Endothelial cell of umbilical vein (primary cell): ENCODE measurements around the gene STK32C. TPM values are rescaled to one million over a fixed set of nuclear protein-coding genes. Genes with fewer than 3 reads are reported as not detected.

Experiments
- BruUV-seq: library from RNA; stranded (reverse); fragments of 400-500 nt; replicated peaks from 2 replicates; lab custom pipeline; 2021; lab: Mats Ljungman, UMichigan
- CTCF ChIA-PET: fragments of 300-600, 350-600 bp; sonication (Branson Sonifier 250); formaldehyde crosslinking; loops from one replicate; lab custom pipeline; 2021; ENCODE audit warnings: antibody characterized with exemption, inconsistent platforms; lab: Charles Lee
- POLR2A ChIA-PET: fragments of 300-600, 350-600 bp; sonication (Branson Sonifier 250); formaldehyde crosslinking; loops from one replicate; lab custom pipeline; 2021; ENCODE audit warnings: antibody characterized with exemption, inconsistent platforms; lab: Charles Lee
- DNase-seq: peaks from one replicate; pipeline ENCODE4 v3.0.0-alpha.2; 2011; ENCODE audit warnings: low read depth, low spot score
- FAIRE-seq: peaks from 2 replicates; lab custom pipeline; 2011; peaks lifted over from hg19 to GRCh38; lab: Jason Lieb, UNC
- H2AFZ ChIP-seq: 2 replicates; pipeline ENCODE4 v1.6.0; 2012; ENCODE audit warnings: low read depth, low read length, control low read depth, inconsistent platforms
- H3K27ac ChIP-seq: 2 replicates; pipeline ENCODE4 v1.5.1; 2011; ENCODE audit warnings: low read depth, mild to moderate bottlenecking, control low read depth, low read length, moderate library complexity; ENCODE audit not compliant: insufficient read depth
- H3K27me3 ChIP-seq, 2 experiments: 2 replicates each; pipeline versions ENCODE4 v1.6.0 to v1.6.1; 2011; ENCODE audit warnings: low read length in 2 of 2, mixed read lengths in 1 of 2; ENCODE audit not compliant: control insufficient read depth in 2 of 2, insufficient read depth in 2 of 2
- H3K36me3 ChIP-seq, 2 experiments: 2 replicates in 1 of 2; 3 replicates in 1 of 2; pipeline ENCODE4 v1.5.1; 2011; ENCODE audit warnings: low read length in 2 of 2, mild to moderate bottlenecking in 1 of 2, moderate library complexity in 1 of 2; ENCODE audit not compliant: control insufficient read depth in 2 of 2, insufficient read depth in 2 of 2; ENCODE audit errors: extremely low read depth in 1 of 2
- H3K4me1 ChIP-seq: 3 replicates; pipeline ENCODE4 v1.5.1; 2011; ENCODE audit warnings: mild to moderate bottlenecking, low read length; ENCODE audit not compliant: control insufficient read depth, insufficient read depth; ENCODE audit errors: extremely low read depth
- H3K4me2 ChIP-seq: 2 replicates; pipeline ENCODE4 v1.6.1; 2011; ENCODE audit warnings: low read length, control low read depth, mixed read lengths; ENCODE audit not compliant: insufficient read depth
- H3K4me3 ChIP-seq, 3 experiments: fragments of 200-600 bp in 1 of 3; sonication (generic), shearing (Covaris generic) in 1 of 3; replicated peaks in 1 of 3; 2 replicates each; pipeline ENCODE4 v1.5.1; 2011 to 2016; ENCODE audit warnings: control low read depth in 3 of 3, low read length in 3 of 3, mild to moderate bottlenecking in 2 of 3, inconsistent platforms in 1 of 3, low read depth in 1 of 3, moderate library complexity in 1 of 3; ENCODE audit not compliant: insufficient read depth in 1 of 3
- H3K79me2 ChIP-seq: 2 replicates; pipeline ENCODE4 v1.6.0; 2012; ENCODE audit warnings: low read length, inconsistent platforms; ENCODE audit not compliant: control insufficient read depth, insufficient read depth
- H3K9ac ChIP-seq: replicated peaks from 2 replicates; pipeline ENCODE3; 2011; ENCODE audit warnings: low read length, control low read depth; ENCODE audit not compliant: insufficient read depth; ENCODE audit errors: extremely low read depth
- H3K9me1 ChIP-seq: replicated peaks from 3 replicates; pipeline ENCODE4 v1.6.0; 2011; ENCODE audit warnings: mild to moderate bottlenecking, low read length; ENCODE audit not compliant: control insufficient read depth, insufficient read depth; ENCODE audit errors: extremely low read depth
- H3K9me3 ChIP-seq: replicated peaks from 2 replicates; pipeline ENCODE4 v1.5.1; 2012; ENCODE audit warnings: low read length, inconsistent platforms; ENCODE audit not compliant: control insufficient read depth, insufficient read depth
- H4K20me1 ChIP-seq: replicated peaks from 2 replicates; pipeline ENCODE3; 2011; ENCODE audit warnings: mild to moderate bottlenecking, low read length; ENCODE audit not compliant: control insufficient read depth, insufficient read depth; ENCODE audit errors: extremely low read depth
- CTCF ChIP-seq, 2 donors: IDR thresholded peaks; 1 replicate in 1 of 2; 2 replicates in 1 of 2; pipeline ENCODE4 v1.5.1; 2011; ENCODE audit warnings: low read length in 2 of 2, mild to moderate bottlenecking in 2 of 2, moderate library complexity in 2 of 2, control low read depth in 1 of 2, inconsistent platforms in 1 of 2, low read depth in 1 of 2; ENCODE audit not compliant: insufficient read depth in 1 of 2; ENCODE audit errors: extremely low read depth in 1 of 2
- EZH2 ChIP-seq: IDR thresholded peaks from 2 replicates; pipeline ENCODE4 v1.6.1; 2012; ENCODE audit warnings: borderline replicate concordance, low read depth, mild to moderate bottlenecking, moderate library complexity, low read length, inconsistent platforms; ENCODE audit not compliant: severe bottlenecking
- FOS ChIP-seq: IDR thresholded peaks from 2 replicates; pipeline ENCODE4 v1.6.1; 2011; ENCODE audit warnings: mild to moderate bottlenecking, low read length, moderate library complexity, borderline replicate concordance; ENCODE audit not compliant: insufficient read depth
- GATA2 ChIP-seq: IDR thresholded peaks from 2 replicates; pipeline ENCODE4 v1.7.0; 2011; ENCODE audit warnings: low read depth, mild to moderate bottlenecking, moderate library complexity, mixed read lengths, low read length; ENCODE audit not compliant: insufficient read length, insufficient read depth
- JUN ChIP-seq: IDR thresholded peaks from 2 replicates; pipeline ENCODE4 v1.6.1; 2011; ENCODE audit warnings: borderline replicate concordance, low read depth; ENCODE audit not compliant: insufficient read length, insufficient read depth
- MAX ChIP-seq: IDR thresholded peaks from 2 replicates; pipeline ENCODE4 v1.6.1; 2011; ENCODE audit not compliant: insufficient read depth, insufficient read length
- MYC ChIP-seq: IDR thresholded peaks from one replicate; pipeline ENCODE4 v1.6.1; 2011; ENCODE audit warnings: mild to moderate bottlenecking, low read depth, low read length
- POLR2A ChIP-seq: IDR thresholded peaks from 2 replicates; pipeline ENCODE4 v1.6.1; 2012; ENCODE audit warnings: low read depth, mild to moderate bottlenecking, control low read depth, low read length
- POLR2AphosphoS5 ChIP-seq: IDR thresholded peaks from 2 replicates; pipeline ENCODE4 v1.6.1; 2012; ENCODE audit warnings: low read depth, mild to moderate bottlenecking, control low read depth, low read length, moderate library complexity; ENCODE audit not compliant: insufficient read depth
- dilution Hi-C: fragments of 300-500 bp; cut with MboI; formaldehyde crosslinking; loops from one replicate; pipeline ENCODE4 v1.15.0; 2019; ENCODE audit warnings: low sequenced_read_pairs; ENCODE audit not compliant: extremely low pct_ligation_motif_present
- intact Hi-C: fragments of 100-400 bp; cut with micrococcal nuclease; formaldehyde crosslinking; loops from one replicate; pipeline ENCODE4 v1.10.0; 2022
- polyA plus RNA-seq, 4 experiments: library from polyadenylated mRNA; depleted of rRNA in 3 of 4; stranded (reverse) in 3 of 4; unstranded in 1 of 4; fragments of >200 nt; gene quantifications; 2 replicates each; pipeline versions ENCODE4 v1.2.1 to v1.2.3, GENCODE V29; 2011 to 2012; ENCODE audit warnings: missing spikeins in 1 of 4
- total RNA-seq: library from RNA; stranded (reverse); gene quantifications from 2 replicates; pipeline ENCODE4 v1.2.3, GENCODE V29; 2021

The STK32C gene
- total and polyA plus RNA-seq, 2 donors (not counting 3 experiments of a cell fraction or from before 2014, with no cell fraction given): 5.4 to 14.1 TPM

GRCh38 chr10:132332433-132332754 is 24.6 kb upstream of the STK32C start:
- H3K27me3 ChIP-seq: no peaks in the 10 kb centered on the region

GRCh38 chr10:132331601-132332432 is 24.1 kb upstream of the STK32C start, which contains the start of gene LRRC27:
TSS of gene LRRC27 (plus strand) at chr10:132332193. CDS start at chr10:132333525, 1,332 bp downstream.
- CTCF ChIA-PET: interaction anchor here (0.6 kb wide), 1 partner anchor 116 kb away, joined by 3 read pairs; no protein-coding TSS in a partner anchor

More at GRCh38 chr10:132332433-132332754, 24.6 kb upstream of the STK32C start:
- Histone ChIP-seq H3K27ac (peak overlapping the region; percentile 10), H4K20me1 (no peaks in the 10 kb centered on the region), H3K36me3 (no peaks in the 10 kb centered on the region), H3K9ac (peak overlapping the region; percentile 36), H2AFZ (peak overlapping the region; percentile 95), H3K79me2 (peaks cover 39% of the 10 kb centered on the region), H3K9me1 (no peaks in the 10 kb centered on the region), H3K4me2 (peak overlapping the region; percentile 77), H3K4me3 (peak overlapping the region; percentile 39 to 71 (median 57)), H3K4me1 (peaks cover 30% of the 10 kb centered on the region), H3K9me3 (no peaks in the 10 kb centered on the region)
- CTCF ChIA-PET: no interaction called here
- POLR2A ChIA-PET: no interaction called here
- no TSS peak for BruUV-seq
- FAIRE-seq (no peak), DNase-seq (no peak)
- dilution Hi-C loops: no loop called here
- TF ChIP-seq POLR2AphosphoS5 (no peak), EZH2 (no peak), FOS (no peak), GATA2 (no peak), MYC (no peak)
- intact Hi-C loops: loop anchor here (1.0 kb wide), 1 partner anchor 205 kb away; the partner anchor contains the start of gene INPP5A

More at GRCh38 chr10:132331601-132332432, 24.1 kb upstream of the STK32C start, which contains the start of gene LRRC27:
- dilution Hi-C loops: no loop called here
- TF ChIP-seq EZH2: no peak
- TF ChIP-seq MAX: peak; percentile 47
- TF ChIP-seq MYC: peak; percentile 74
- TF ChIP-seq GATA2: no peak
- TF ChIP-seq CTCF (IDR thresholded peaks at IDR 0.05; ENCODE audit: extremely low read depth in 1 of 2, insufficient read depth in 1 of 2, low read depth in 1 of 2, low read length in 2 of 2): no peak
- TF ChIP-seq POLR2A: peak; percentile 80
- peak; percentile 71 for TF ChIP-seq POLR2AphosphoS5
- no peak for TF ChIP-seq FOS
- no peak for TF ChIP-seq JUN
- peak; percentile 98 for DNase-seq
- Histone ChIP-seq H3K79me2 (peaks cover 39% of the 10 kb centered on the region), H3K36me3 (no peaks in the 10 kb centered on the region), H3K4me3 (peak within 1 kb of the TSS; percentile 54 to 73 (median 71)), H3K9ac (peak within 1 kb of the TSS; percentile 52), H3K4me2 (peak within 1 kb of the TSS; percentile 91), H2AFZ (peak within 1 kb of the TSS; percentile 95), H4K20me1 (no peaks in the 10 kb centered on the region), H3K27ac (peak within 1 kb of the TSS; percentile 14), H3K9me1 (no peaks in the 10 kb centered on the region), H3K27me3 (no peaks in the 10 kb centered on the region), H3K9me3 (no peaks in the 10 kb centered on the region), H3K4me1 (peaks cover 28% of the 10 kb centered on the region)
- POLR2A ChIA-PET: no interaction called here
- intact Hi-C loops: loop anchor here (1.0 kb wide), 2 partner anchors 24 to 205 kb away; partner anchors contain the start of gene INPP5A
- no TSS peak for BruUV-seq
- peak; percentile 93 for FAIRE-seq
